IPS DF 4.7 (cell line): ENCODE results near the gene SPG7.

Experiments used
- DNase-seq: peaks from one replicate; pipeline ENCODE4 v3.0.0-alpha.2; 2013; ENCODE audit warnings: low spot score; ENCODE audit errors: extremely low read depth

The SPG7 gene

DNA sequence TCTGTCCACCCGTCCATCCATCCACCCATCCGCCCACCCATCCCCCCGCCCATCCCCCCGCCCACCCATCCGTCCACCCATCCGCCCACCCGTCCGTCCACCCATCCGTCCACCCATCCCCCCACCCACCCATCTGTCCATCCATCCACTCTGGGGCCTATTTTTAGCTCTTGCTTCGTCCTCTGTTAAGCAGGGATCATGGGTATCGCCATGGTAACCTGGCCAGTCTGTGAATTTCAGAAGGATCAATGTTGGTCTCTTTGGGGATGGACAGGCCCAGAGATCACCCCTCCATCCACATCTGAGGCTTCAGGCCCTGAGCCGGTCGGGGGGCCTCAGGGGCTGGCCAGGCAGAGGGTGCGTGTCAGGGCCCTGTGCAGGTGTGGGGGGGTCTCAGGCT, 90.0 kb downstream of the SPG7 start:
- DNase-seq: no peak

DNA sequence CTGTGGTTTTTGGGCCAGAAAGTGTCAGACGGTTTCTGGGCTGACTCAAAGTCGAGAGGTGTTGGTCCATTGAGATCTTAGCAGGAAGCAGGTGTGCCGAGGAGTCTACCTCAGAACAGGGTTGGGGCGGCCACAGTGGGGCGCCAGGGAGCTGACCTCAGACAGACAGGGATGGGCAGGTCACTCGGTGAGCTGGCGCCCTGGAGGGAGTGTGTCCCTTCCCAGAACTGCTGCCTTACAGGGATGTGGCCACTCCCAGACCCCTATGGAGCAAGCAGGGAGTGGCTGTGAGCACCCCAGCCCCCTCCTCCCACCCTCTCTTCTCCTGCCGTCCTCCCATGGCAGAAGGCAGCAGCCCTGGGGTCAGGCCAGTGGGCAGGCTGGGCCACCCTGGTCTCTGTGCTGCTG, 91.3 kb downstream of the SPG7 start:
- DNase-seq: no peak

DNA sequence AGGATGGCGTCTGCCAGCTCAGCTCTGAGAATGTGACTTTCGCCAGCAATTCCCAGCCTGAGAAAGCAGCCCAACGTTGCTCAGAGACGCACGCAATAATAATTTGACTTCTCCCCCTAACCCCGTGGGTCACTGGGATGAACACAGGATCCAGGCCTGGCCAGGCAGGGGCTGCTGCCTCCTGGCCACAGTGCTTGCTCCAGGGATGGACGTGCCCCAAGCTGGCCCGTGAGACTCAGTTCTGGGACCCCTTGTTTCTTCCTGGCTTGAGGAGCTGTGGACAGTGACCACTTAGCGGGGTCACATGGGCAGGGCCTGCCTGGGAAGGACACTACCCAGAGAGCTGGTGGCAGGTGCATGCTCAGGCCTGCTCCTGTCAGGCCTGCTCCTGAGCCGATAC, 91.7 kb downstream of the SPG7 start:
- no peak for DNase-seq

DNA sequence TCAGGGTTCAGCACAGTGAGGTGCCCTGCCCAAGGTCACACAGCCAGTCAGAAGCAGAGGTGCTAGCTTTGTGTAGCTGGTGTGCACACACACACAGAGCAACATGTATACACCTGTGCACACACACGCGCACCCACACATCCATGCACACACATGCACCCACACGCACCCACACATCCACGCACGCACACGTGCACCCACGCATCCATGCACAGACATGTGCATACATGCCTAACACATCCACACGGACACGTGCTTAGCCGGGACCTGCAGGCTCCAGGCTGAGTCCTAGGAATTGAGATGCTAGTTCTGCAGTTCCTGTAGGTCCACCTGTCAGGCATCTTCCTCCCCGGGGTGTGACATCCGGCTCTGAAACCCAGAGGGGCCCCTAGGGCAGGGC, 92.2 kb downstream of the SPG7 start:
- no peak for DNase-seq

DNA sequence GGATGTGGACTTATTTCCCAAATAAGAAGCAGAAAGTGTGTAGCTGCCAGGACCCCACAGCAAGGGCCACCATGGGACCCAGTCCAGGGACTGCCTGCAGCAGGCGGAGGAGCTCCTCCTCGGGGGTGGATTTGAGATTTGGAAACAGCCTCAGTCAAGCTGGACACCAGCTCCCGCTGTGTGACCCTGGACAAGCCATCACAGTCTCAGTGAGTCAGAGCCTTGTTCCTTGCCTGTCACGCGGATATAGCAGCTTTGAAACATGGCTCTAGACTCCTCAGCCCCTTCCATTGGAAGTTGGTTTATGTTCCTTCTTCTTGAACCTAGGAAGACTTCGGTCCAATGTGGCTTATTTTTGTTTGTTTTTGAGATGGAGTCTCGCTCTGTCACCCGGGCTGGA, 92.8 kb downstream of the SPG7 start:
- no peak for DNase-seq

DNA sequence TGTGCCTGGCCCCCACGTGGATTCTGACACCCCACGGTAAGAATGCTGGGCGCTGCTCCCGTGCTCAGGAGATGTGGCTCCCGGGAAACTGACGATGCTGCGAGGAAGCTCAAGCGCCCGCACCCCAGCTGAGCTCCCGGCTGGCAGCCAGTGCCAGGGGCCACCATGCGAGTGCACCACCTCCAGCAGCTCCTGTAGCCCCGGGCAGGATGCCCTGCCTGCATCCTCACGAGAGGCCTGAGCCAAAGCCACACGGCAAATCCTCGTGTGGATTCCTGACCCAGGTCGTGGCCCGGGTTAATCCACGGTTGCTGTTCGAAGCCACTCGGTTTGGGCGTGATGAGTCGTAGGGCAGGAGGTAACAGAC, 93.7 kb downstream of the SPG7 start:
- DNase-seq: no peak

DNA sequence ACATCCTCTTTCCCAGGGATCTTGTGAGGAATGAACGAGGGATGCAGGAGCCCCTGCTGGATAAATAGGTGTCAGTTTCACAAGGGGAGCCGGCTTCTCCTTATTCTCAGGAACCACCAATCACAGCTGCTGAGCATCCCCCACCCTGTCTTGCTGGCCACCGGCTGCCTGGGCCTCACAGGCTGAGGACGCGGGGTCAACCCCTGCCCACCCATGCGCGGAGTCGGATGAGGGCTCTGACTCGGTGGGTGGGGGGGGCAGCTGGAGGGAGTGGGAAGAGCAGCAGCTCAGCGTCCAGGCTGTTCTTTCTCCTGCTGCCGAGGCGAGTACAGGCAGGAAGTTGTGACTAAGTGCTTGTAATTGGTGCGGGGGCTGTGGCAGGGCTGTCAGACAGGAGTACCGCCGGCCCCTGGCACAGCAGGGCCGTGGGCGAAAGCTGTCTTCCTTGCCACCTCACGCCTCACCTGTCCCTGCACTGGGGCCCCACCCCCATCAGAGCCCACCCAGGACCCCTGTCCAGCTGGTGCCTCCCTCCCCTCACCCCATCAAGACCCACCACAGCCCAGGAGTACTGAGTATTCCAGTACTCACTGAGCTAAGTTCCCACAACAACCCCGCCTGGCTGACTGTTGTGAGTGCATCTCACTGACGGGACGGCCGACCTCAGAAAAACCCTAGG, 94.2 kb downstream of the SPG7 start:
- no peak for DNase-seq

DNA sequence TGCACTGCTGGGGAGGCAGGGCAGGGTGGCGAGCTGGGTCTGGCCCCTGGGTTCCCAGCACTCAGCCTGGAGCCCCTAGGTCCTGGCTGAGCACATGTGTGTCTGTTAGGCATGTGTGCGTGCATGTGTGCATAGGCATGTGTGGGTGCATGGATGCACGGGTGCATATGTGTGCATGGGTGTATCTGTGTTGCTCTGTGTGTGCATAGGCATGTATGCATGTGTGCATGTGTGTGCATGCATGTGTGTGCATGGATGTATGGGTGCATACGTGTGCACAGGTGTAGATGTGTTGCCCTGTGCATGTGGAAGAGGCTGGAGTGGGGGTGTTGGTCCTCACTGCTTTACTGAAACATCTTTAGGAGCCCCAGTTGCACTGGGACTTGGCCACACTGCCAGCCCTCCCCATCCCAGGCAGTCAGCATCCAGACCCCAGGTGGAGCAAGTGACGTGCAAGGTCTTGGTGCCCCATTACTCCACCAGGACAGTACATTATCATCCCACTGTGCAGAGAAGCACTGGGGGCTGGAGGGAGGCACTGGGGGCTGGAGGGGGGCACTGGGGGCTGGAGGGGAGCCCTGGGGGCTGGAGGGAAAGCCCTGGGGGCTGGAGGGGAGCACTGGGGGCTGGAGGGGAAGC, 94.9 kb downstream of the SPG7 start:
- DNase-seq: no peak

DNA sequence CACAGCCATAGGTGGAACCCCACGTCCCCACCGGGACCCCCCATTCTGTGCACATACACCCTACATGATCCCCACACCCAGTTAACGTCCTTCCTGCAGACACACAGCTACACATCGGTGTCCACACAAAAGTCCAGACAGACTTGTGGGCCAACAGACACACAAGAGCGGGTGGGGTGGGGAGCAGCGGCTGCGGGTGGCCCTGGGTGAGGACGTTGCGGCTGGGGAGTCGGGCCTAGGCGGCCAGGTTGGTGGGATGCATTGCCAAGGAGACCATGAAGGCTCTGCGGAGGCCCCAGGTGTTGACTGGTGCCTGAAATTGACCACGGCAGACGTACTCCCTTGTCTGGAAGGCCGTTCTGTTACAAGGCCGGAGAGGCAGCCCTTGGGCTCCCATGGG, 96.6 kb downstream of the SPG7 start:
- no peak for DNase-seq

DNA sequence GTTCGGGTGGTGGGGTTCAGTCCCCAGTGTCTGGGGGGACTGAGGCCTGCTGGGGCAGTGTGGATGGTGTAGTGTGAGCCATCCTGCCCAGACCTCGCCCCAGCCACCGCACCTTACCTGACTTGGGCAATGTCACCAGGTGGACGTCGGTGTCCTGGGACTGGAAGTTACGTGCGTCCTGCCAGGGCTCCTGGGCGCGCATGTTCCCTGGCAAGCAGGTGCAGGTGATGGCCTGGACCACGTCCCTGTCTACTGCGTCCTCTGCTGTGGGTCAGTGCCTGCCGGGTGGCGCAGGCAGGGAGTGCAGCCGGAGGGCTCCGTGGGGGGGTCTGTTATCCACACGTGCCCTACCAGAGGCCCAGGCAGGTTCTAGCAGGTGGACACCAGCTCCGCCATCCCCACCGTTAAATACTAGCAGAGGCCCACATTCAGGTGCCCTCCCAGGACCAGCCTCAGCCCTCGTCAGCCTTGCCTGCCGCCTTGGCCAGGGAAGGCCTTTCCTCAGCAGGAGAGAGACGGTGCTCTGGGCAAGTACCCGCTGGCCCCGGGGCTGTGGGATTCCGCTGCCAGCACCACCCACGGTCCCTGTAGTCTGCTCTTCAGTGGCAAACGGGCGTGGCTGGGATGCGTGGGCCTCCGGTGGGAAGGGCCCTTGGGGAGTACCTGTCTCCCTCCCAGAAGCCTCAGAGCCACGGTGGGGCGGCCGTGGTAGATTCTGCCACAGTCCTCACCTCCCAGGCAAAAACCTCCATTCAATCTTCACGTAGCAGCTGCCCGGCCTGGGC, 97.2 kb downstream of the SPG7 start:
- no peak for DNase-seq

DNA sequence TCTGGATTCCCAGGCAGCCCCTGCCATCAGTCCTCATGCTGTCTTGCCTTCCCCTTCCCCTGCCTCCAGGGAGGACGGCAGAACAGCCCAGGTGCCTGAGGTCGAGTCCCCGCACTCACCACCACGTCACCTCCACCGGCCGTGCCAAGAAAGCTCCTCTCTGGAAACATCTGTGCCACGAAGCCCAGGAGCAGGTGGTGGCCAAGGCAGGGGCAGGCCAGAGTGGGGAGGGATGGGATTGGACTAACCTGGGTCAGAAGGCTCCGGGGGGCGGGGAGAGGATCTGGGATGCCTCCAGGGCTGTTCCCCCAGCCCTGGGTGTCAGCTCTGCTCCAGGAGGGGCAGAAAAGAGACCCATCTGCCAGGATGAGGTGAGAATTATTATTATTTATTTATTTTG, 97.8 kb downstream of the SPG7 start:
- DNase-seq: no peak
